CD14-positive monocyte (primary cell): Measurements from ENCODE around the gene DNAJC1. TPM values are rescaled to one million over a fixed set of nuclear protein-coding genes. Genes with fewer than 3 reads are reported as not detected.

Experiments
- DNase-seq, 3 donors: peaks; one replicate each; pipeline ENCODE4 v3.0.0-alpha.2; 2011 to 2022
- H2AFZ ChIP-seq: 2 replicates; pipeline ENCODE4 v1.6.0; 2012; ENCODE audit warnings: mild to moderate bottlenecking, low read depth, low read length, inconsistent platforms; ENCODE audit not compliant: insufficient read depth, poor library complexity, severe bottlenecking
- H3K27ac ChIP-seq, 2 donors: 1 replicate in 1 of 2; 2 replicates in 1 of 2; pipeline ENCODE4 v1.5.1; 2012 to 2013; ENCODE audit warnings: low read length in 2 of 2, control low read depth in 1 of 2, inconsistent platforms in 1 of 2, low read depth in 1 of 2, mild to moderate bottlenecking in 1 of 2
- H3K27me3 ChIP-seq, 2 donors: one replicate each; pipeline versions ENCODE4 v1.6.0 to v1.6.1; 2011 to 2013; ENCODE audit warnings: low read length in 2 of 2; ENCODE audit not compliant: control insufficient read depth in 2 of 2, insufficient read depth in 2 of 2
- H3K36me3 ChIP-seq, 2 donors: replicated peaks in 1 of 2; 1 replicate in 1 of 2; 2 replicates in 1 of 2; pipeline versions ENCODE4 v1.5.1 to v1.6.1; 2012 to 2013; ENCODE audit warnings: low read length in 2 of 2, control low read depth in 1 of 2, inconsistent platforms in 1 of 2, mild to moderate bottlenecking in 1 of 2; ENCODE audit not compliant: insufficient read depth in 2 of 2, control insufficient read depth in 1 of 2
- H3K4me1 ChIP-seq, 2 donors: 1 replicate in 1 of 2; 2 replicates in 1 of 2; pipeline versions ENCODE4 v1.5.1 to v1.6.1; 2012 to 2013; ENCODE audit warnings: low read length in 2 of 2, control low read depth in 1 of 2, inconsistent platforms in 1 of 2, mild to moderate bottlenecking in 1 of 2, moderate library complexity in 1 of 2; ENCODE audit not compliant: insufficient read depth in 2 of 2, control insufficient read depth in 1 of 2
- H3K4me2 ChIP-seq: replicated peaks from 2 replicates; pipeline ENCODE3; 2012; ENCODE audit warnings: low read length, moderate library complexity, mild to moderate bottlenecking; ENCODE audit not compliant: poor library complexity, severe bottlenecking; ENCODE audit errors: extremely low read depth
- H3K4me3 ChIP-seq, 3 experiments: fragments of 200-600 bp in 1 of 3; sonication (generic) in 1 of 3; replicated peaks in 1 of 3; 1 replicate in 2 of 3; 2 replicates in 1 of 3; pipeline ENCODE4 v1.5.1; 2011 to 2013; ENCODE audit warnings: low read length in 3 of 3, mild to moderate bottlenecking in 3 of 3, control low read depth in 2 of 3, low read depth in 2 of 3, inconsistent platforms in 1 of 3, moderate library complexity in 1 of 3
- H3K79me2 ChIP-seq: 2 replicates; pipeline ENCODE4 v1.6.0; 2012; ENCODE audit warnings: mild to moderate bottlenecking, control low read depth, inconsistent platforms, low read length, moderate library complexity; ENCODE audit not compliant: insufficient read depth
- H3K9ac ChIP-seq: 2 replicates; pipeline ENCODE4 v1.6.0; 2017; ENCODE audit warnings: low read length, mild to moderate bottlenecking; ENCODE audit not compliant: insufficient read depth, poor library complexity, severe bottlenecking
- H3K9me3 ChIP-seq, 2 donors: replicated peaks in 1 of 2; 1 replicate in 1 of 2; 2 replicates in 1 of 2; pipeline versions ENCODE4 v1.5.1 to v1.6.1; 2012 to 2013; ENCODE audit warnings: low read length in 2 of 2, control low read depth in 1 of 2; ENCODE audit not compliant: control insufficient read depth in 1 of 2, insufficient read depth in 1 of 2
- H4K20me1 ChIP-seq: 2 replicates; pipeline ENCODE4 v1.6.0; 2012; ENCODE audit warnings: mild to moderate bottlenecking, low read length, control low read depth, moderate library complexity; ENCODE audit not compliant: insufficient read depth
- H3K27ac Mint-ChIP-seq, 7 donors: one replicate each; pipeline ENCODE4 v1.8.0; 2020; ENCODE audit warnings: mild to moderate bottlenecking in 7 of 7, mixed read lengths in 7 of 7, moderate library complexity in 6 of 7, inconsistent platforms in 2 of 7
- H3K27me3 Mint-ChIP-seq, 3 donors: one replicate each; pipeline ENCODE4 v1.8.0; 2021 to 2022; ENCODE audit warnings: low read depth in 3 of 3, mild to moderate bottlenecking in 3 of 3, mixed read lengths in 3 of 3, moderate library complexity in 3 of 3, inconsistent platforms in 1 of 3
- H3K36me3 Mint-ChIP-seq, 2 donors: one replicate each; pipeline ENCODE4 v1.8.0; 2020; ENCODE audit warnings: mixed read lengths in 2 of 2, inconsistent platforms in 1 of 2, mild to moderate bottlenecking in 1 of 2
- H3K4me1 Mint-ChIP-seq: one replicate; pipeline ENCODE4 v1.8.0; 2020; ENCODE audit warnings: mild to moderate bottlenecking, mixed read lengths
- H3K4me3 Mint-ChIP-seq, 2 donors: one replicate each; pipeline ENCODE4 v1.8.0; 2020; ENCODE audit warnings: mild to moderate bottlenecking in 2 of 2, mixed read lengths in 2 of 2, moderate library complexity in 1 of 2
- H3K9me3 Mint-ChIP-seq, 7 donors: one replicate each; pipeline ENCODE4 v1.8.0; 2020 to 2022; ENCODE audit warnings: mixed read lengths in 7 of 7, mild to moderate bottlenecking in 6 of 7, moderate library complexity in 6 of 7, inconsistent platforms in 2 of 7
- CTCF ChIP-seq: fragments of 200-600 bp; IDR thresholded peaks from one replicate; pipeline ENCODE4 v1.8.0; 2022; ENCODE audit warnings: antibody characterized with exemption, mild to moderate bottlenecking
- WGBS: methylation state at CpG from one replicate; pipeline ENCODE4 v1.1.5; 2013; ENCODE audit warnings: missing lambda C conversion rate; ENCODE audit not compliant: insufficient coverage; 5-methylcytosine and 5-hydroxymethylcytosine counted together
- intact Hi-C, 2 donors: fragments of 100-400 bp; cut with micrococcal nuclease; formaldehyde crosslinking; loops; one replicate each; pipeline versions ENCODE4 v1.15.0 to v1.15.1; 2023
- polyA plus RNA-seq, 3 donors: library from polyadenylated mRNA; depleted of rRNA in 1 of 3; unstranded in 2 of 3; stranded (reverse) in 1 of 3; fragments of 300-500 nt in 2 of 3; fragments of >200 nt in 1 of 3; fragmentation: Illumina TruSeq in 2 of 3; gene quantifications; 1 replicate in 2 of 3; 2 replicates in 1 of 3; pipeline ENCODE4 v1.2.3, GENCODE V29; 2012 to 2021

The DNAJC1 gene
- polyA plus RNA-seq, 3 donors, result 11.4 to 12.9 (median 12.5) TPM

GRCh38 chr10:22043327-22043633 is 39.8 kb upstream of the DNAJC1 start:
- H2AFZ ChIP-seq, result no peak overlapping the region
- DNase-seq, result no peak
- WGBS, result no CpG with 5 or more reads among the region's 6 CpGs
- no peaks in the 10 kb centered on the region for H3K79me2 ChIP-seq
- no peaks in the 10 kb centered on the region for H4K20me1 ChIP-seq
- Mint-ChIP-seq H3K9me3 (peaks cover 0 to 4% (median 0%) of the 10 kb centered on the region in 7 donors), H3K36me3 (no peaks in the 10 kb centered on the region), H3K4me3 (no peak overlapping the region), H3K27ac (no peak overlapping the region), H3K4me1 (peaks cover 6% of the 10 kb centered on the region), H3K27me3 (peaks cover 0 to 5% (median 0%) of the 10 kb centered on the region in 3 donors)
- no peak overlapping the region for H3K4me3 ChIP-seq
- no peaks in the 10 kb centered on the region for H3K27me3 ChIP-seq
- no peak overlapping the region for H3K27ac ChIP-seq
- H3K4me1 ChIP-seq, result no peaks in the 10 kb centered on the region
- TF ChIP-seq CTCF, result no peak
- no peaks in the 10 kb centered on the region for H3K9me3 ChIP-seq
- H3K4me2 ChIP-seq, result no peak overlapping the region
- no peaks in the 10 kb centered on the region for H3K36me3 ChIP-seq
- intact Hi-C loops, result no loop called here
- H3K9ac ChIP-seq, result no peak overlapping the region

- Histone ChIP-seq H3K79me2 (no peaks in the 10 kb centered on the region), H3K4me3 (no peak overlapping the region), H3K9ac (no peak overlapping the region), H3K27ac (no peak overlapping the region), H3K4me1 (no peaks in the 10 kb centered on the region), H3K36me3 (no peaks in the 10 kb centered on the region), H4K20me1 (no peaks in the 10 kb centered on the region), H2AFZ (no peak overlapping the region), H3K4me2 (no peak overlapping the region), H3K27me3 (no peaks in the 10 kb centered on the region), H3K9me3 (no peaks in the 10 kb centered on the region)
- Mint-ChIP-seq H3K27ac (no peak overlapping the region), H3K27me3 (peaks cover 0 to 5% (median 0%) of the 10 kb centered on the region in 3 donors), H3K36me3 (no peaks in the 10 kb centered on the region), H3K9me3 (peaks cover 0 to 2% (median 0%) of the 10 kb centered on the region in 7 donors), H3K4me3 (peak overlapping the region in 1 of 2 donors; percentile 65), H3K4me1 (peaks cover 6% of the 10 kb centered on the region)
- intact Hi-C loops, result no loop called here
- DNase-seq, result no peak
- WGBS, result 14% methylated on average over 1 of the region's 8 CpGs
- TF ChIP-seq CTCF, result no peak
Observed at GRCh38 chr10:22042557-22043326, 39.2 kb upstream of the DNAJC1 start.
